ENCODE results near the gene BRD9. TPM values are rescaled to one million over a fixed set of nuclear protein-coding genes. Genes with fewer than 3 reads are reported as not detected.

BRD9 gene
- total and polyA plus RNA-seq, 2 donors (not counting 1 experiment from before 2014, with no cell fraction given), result 13.0 to 35.3 TPM

- H3K36me3 ChIP-seq (ENCODE audit: control insufficient read depth, insufficient read depth, low read length), result peaks cover 23% of the 10 kb centered on the region
- no peak overlapping the region for H3K9ac ChIP-seq (ENCODE audit: insufficient read depth, low read length)
- H3K4me3 ChIP-seq (replicated peaks in 1 of 4; ENCODE audit: control extremely low read depth in 1 of 4, insufficient read depth in 1 of 4, low read depth in 3 of 4, low read length in 4 of 4), result no peak overlapping the region
- no peak overlapping the region for H2AFZ ChIP-seq (ENCODE audit: low read length)
- H4K20me1 ChIP-seq (ENCODE audit: control insufficient read depth, extremely low read depth, insufficient read depth, low read length), result no peaks in the 10 kb centered on the region
- no peaks in the 10 kb centered on the region for H3K9me3 ChIP-seq (ENCODE audit: control insufficient read depth, insufficient read depth, low read depth, low read length)
- no peaks in the 10 kb centered on the region for H3K79me2 ChIP-seq (ENCODE audit: control insufficient read depth, insufficient read depth, low read length)
- TF ChIP-seq, protein P1, sequence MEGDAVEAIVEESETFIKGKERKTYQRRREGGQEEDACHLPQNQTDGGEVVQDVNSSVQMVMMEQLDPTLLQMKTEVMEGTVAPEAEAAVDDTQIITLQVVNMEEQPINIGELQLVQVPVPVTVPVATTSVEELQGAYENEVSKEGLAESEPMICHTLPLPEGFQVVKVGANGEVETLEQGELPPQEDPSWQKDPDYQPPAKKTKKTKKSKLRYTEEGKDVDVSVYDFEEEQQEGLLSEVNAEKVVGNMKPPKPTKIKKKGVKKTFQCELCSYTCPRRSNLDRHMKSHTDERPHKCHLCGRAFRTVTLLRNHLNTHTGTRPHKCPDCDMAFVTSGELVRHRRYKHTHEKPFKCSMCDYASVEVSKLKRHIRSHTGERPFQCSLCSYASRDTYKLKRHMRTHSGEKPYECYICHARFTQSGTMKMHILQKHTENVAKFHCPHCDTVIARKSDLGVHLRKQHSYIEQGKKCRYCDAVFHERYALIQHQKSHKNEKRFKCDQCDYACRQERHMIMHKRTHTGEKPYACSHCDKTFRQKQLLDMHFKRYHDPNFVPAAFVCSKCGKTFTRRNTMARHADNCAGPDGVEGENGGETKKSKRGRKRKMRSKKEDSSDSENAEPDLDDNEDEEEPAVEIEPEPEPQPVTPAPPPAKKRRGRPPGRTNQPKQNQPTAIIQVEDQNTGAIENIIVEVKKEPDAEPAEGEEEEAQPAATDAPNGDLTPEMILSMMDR (conservative IDR thresholded peaks at IDR 0.05 in 1 of 2, IDR thresholded peaks at IDR 0.05 in 1 of 2; ENCODE audit: low read depth in 1 of 2, low read length in 2 of 2), result no peak
- TF ChIP-seq EZH2 (IDR thresholded peaks at IDR 0.05; ENCODE audit: low read length, missing control alignments), result no peak
- no peak overlapping the region for H3K27ac ChIP-seq (ENCODE audit: insufficient read depth, low read length)
- no peak overlapping the region for H3K4me2 ChIP-seq (ENCODE audit: extremely low read depth, insufficient read depth, low read length)
- peaks cover 2% of the 10 kb centered on the region for H3K4me1 ChIP-seq (ENCODE audit: control insufficient read depth, extremely low read depth, insufficient read depth, low read length)
- no peaks in the 10 kb centered on the region for H3K27me3 ChIP-seq (ENCODE audit: control insufficient read depth, insufficient read depth, low read length)
- no peak for DNase-seq (ENCODE audit: low read depth in 2 of 2)
These were observed 32.0 kb downstream of the BRD9 start for GRCh38 chr5:860506-861150.

DNA sequence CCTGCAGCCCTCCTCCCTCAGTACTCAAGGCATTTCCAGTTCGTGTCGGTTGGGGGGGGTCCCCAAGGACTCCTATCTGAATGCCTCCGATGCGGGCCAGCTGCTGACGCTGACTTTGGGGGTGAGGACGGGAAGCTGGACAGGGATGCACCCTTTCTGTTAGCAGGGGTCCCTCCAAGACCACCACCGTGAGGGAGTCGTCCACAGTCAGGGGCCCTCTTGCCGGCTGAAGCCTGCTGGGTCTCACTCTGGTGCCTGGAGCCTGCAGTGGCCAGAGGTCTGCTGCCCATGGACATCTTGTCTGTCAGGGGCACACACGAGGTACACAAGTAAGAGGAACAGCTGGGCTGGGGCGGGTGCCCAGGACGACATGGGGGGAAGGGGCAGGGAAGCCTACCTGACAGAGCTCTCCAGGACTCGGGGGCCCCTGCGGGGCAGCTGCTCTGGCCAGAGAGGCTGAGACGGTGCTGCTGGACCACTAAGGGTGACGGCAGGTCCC is 32.8 kb downstream of the BRD9 start:
- peaks cover 20% of the 10 kb centered on the region for H3K36me3 ChIP-seq (ENCODE audit: control insufficient read depth, insufficient read depth, low read length)
- TF ChIP-seq, protein P1 (conservative IDR thresholded peaks at IDR 0.05 in 1 of 2, IDR thresholded peaks at IDR 0.05 in 1 of 2; ENCODE audit: low read depth in 1 of 2, low read length in 2 of 2), result no peak
- no peak for TF ChIP-seq EZH2 (IDR thresholded peaks at IDR 0.05; ENCODE audit: low read length, missing control alignments)
- no peak for DNase-seq (ENCODE audit: low read depth in 2 of 2)
- no peak overlapping the region for H3K27ac ChIP-seq (ENCODE audit: insufficient read depth, low read length)
- H3K4me3 ChIP-seq (replicated peaks in 1 of 4; ENCODE audit: control extremely low read depth in 1 of 4, insufficient read depth in 1 of 4, low read depth in 3 of 4, low read length in 4 of 4), result no peak overlapping the region
- no peaks in the 10 kb centered on the region for H3K79me2 ChIP-seq (ENCODE audit: control insufficient read depth, insufficient read depth, low read length)
- no peak overlapping the region for H2AFZ ChIP-seq (ENCODE audit: low read length)
- no peaks in the 10 kb centered on the region for H4K20me1 ChIP-seq (ENCODE audit: control insufficient read depth, extremely low read depth, insufficient read depth, low read length)
- no peaks in the 10 kb centered on the region for H3K4me1 ChIP-seq (ENCODE audit: control insufficient read depth, extremely low read depth, insufficient read depth, low read length)
- no peak overlapping the region for H3K9ac ChIP-seq (ENCODE audit: insufficient read depth, low read length)
- no peak overlapping the region for H3K4me2 ChIP-seq (ENCODE audit: extremely low read depth, insufficient read depth, low read length)
- H3K27me3 ChIP-seq (ENCODE audit: control insufficient read depth, insufficient read depth, low read length), result no peaks in the 10 kb centered on the region
- H3K9me3 ChIP-seq (ENCODE audit: control insufficient read depth, insufficient read depth, low read depth, low read length), result no peaks in the 10 kb centered on the region

DNA sequence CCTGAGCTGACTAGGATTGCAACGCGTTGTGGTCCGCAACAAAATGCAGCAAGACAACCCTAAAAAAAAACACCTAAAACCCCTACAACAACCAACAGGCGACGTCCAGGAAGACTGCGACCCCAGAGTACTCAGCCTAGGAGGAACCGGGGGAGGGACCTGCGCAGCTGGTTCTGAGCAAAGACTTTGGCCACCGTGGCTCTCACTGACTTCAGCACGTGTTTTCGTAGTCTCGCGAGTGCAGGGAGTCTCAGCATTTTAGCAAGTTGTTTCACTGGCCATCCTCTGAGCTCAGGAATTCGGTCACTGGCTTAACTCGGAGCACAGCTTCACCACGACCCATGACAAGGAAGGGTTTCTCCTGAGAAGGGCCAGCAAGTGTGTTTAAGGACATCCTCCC is 33.2 kb downstream of the BRD9 start:
- peaks cover 16% of the 10 kb centered on the region for H3K36me3 ChIP-seq (ENCODE audit: control insufficient read depth, insufficient read depth, low read length)
- TF ChIP-seq, protein P1 (conservative IDR thresholded peaks at IDR 0.05 in 1 of 2, IDR thresholded peaks at IDR 0.05 in 1 of 2; ENCODE audit: low read depth in 1 of 2, low read length in 2 of 2), result no peak
- TF ChIP-seq EZH2 (IDR thresholded peaks at IDR 0.05; ENCODE audit: low read length, missing control alignments), result no peak
- DNase-seq (ENCODE audit: low read depth in 2 of 2), result no peak
- H3K4me3 ChIP-seq (replicated peaks in 1 of 4; ENCODE audit: control extremely low read depth in 1 of 4, insufficient read depth in 1 of 4, low read depth in 3 of 4, low read length in 4 of 4), result no peak overlapping the region
- no peaks in the 10 kb centered on the region for H3K4me1 ChIP-seq (ENCODE audit: control insufficient read depth, extremely low read depth, insufficient read depth, low read length)
- no peak overlapping the region for H3K27ac ChIP-seq (ENCODE audit: insufficient read depth, low read length)
- no peak overlapping the region for H3K4me2 ChIP-seq (ENCODE audit: extremely low read depth, insufficient read depth, low read length)
- H3K27me3 ChIP-seq (ENCODE audit: control insufficient read depth, insufficient read depth, low read length), result no peaks in the 10 kb centered on the region
- no peaks in the 10 kb centered on the region for H3K79me2 ChIP-seq (ENCODE audit: control insufficient read depth, insufficient read depth, low read length)
- no peaks in the 10 kb centered on the region for H3K9me3 ChIP-seq (ENCODE audit: control insufficient read depth, insufficient read depth, low read depth, low read length)
- H4K20me1 ChIP-seq (ENCODE audit: control insufficient read depth, extremely low read depth, insufficient read depth, low read length), result no peaks in the 10 kb centered on the region
- H3K9ac ChIP-seq (ENCODE audit: insufficient read depth, low read length), result no peak overlapping the region
- no peak overlapping the region for H2AFZ ChIP-seq (ENCODE audit: low read length)

Measured in fibroblast of lung (primary cell).